ENCODE data around the gene EXOSC9.
A peak's percentile ranks its signal among the peaks of the same experiment; 100 is the strongest.

Gene EXOSC9

DNA sequence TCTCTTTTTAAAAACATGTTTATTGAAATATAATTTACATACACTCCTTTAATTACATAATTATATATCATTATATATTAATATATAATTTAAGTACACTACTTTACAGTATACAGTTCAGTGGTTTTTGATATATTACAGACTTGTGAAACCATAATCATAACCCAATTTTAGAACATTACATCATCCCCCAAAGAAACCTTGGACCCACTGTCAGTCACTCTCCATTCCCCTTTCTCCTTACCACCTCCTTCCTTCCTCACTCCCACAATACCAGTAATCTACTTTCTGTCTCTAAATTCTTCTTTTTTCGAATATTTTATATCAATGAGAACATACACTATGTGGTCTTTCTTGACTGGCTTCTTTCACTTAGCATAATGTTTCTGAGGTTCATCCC, 17.9 kb upstream of the EXOSC9 start:
- Mint-ChIP-seq H3K4me3 (no peak overlapping the region), H3K4me1 (no peaks in the 10 kb centered on the region), H3K27ac (no peak overlapping the region), H3K27me3 (peaks cover 32% of the 10 kb centered on the region), H3K9me3 (no peaks in the 10 kb centered on the region), H3K36me3 (no peaks in the 10 kb centered on the region)

DNA sequence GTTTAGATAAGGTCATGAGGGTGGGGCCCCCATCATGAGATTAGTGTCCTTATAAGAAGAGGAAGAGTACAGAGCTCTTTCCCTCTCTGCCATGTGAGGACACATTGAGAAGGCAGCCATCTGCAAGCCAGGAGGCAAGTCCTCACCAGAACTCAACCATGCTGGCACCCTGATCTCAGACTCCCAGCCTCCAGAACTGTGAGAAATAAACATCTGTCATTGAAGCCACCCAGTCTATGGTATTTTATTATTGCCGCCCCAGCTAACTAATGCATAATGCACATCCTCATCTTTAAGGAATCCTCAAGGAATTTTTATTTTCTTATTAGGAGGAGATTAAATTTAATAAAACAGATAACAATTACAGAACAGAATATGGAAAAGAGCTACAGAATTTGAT, 16.7 kb upstream of the EXOSC9 start:
- Mint-ChIP-seq H3K9me3 (no peaks in the 10 kb centered on the region), H3K27me3 (peaks cover 38% of the 10 kb centered on the region), H3K36me3 (no peaks in the 10 kb centered on the region), H3K4me1 (no peaks in the 10 kb centered on the region), H3K27ac (no peak overlapping the region), H3K4me3 (no peak overlapping the region)

DNA sequence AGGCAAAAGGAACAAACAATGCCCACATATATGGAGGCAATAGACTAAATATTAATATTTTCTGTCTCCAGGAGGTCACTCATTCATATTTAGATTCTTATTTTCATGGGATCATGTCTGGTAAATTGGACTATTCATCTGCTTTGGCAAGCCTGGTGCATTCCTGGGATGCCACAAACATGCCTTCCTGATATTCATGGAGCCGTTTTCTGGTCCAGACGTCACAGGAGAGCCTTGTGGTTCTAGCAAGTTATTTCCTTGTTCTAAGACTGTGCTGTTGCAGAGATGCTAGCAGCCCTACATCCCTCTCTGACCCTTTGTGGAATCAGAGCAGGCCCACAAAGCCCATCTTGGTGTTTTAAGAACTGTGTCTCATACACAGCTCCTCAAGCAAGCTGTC, 16.1 kb upstream of the EXOSC9 start:
- Mint-ChIP-seq H3K27me3 (peaks cover 38% of the 10 kb centered on the region), H3K9me3 (no peaks in the 10 kb centered on the region), H3K27ac (no peak overlapping the region), H3K4me3 (no peak overlapping the region), H3K36me3 (no peaks in the 10 kb centered on the region), H3K4me1 (no peaks in the 10 kb centered on the region)

DNA sequence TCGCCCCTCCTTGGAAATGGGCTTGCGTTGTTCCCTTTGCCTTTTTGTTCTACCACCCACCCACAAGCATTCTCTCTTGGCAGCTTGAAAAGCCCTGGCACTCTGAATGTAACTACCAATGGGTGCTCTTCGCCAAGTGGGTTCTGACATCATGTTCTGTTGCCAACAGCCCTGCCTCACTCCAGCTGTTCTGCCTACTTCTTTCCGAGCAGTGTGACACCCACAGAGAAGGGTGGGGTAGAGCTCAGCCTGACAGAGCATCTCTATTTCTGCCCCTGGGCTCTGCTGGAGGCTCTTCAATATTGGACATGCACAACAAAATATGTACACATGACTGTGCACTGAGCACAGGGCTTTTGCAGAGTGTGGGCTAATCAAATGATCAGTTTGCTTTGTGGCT, 15.6 kb upstream of the EXOSC9 start:
- no peaks in the 10 kb centered on the region for H3K36me3 Mint-ChIP-seq
- H3K9me3 Mint-ChIP-seq, result no peaks in the 10 kb centered on the region
- peaks cover 38% of the 10 kb centered on the region for H3K27me3 Mint-ChIP-seq
- H3K27ac Mint-ChIP-seq, result no peak overlapping the region
- H3K4me1 Mint-ChIP-seq, result no peaks in the 10 kb centered on the region
- H3K4me3 Mint-ChIP-seq, result no peak overlapping the region

DNA sequence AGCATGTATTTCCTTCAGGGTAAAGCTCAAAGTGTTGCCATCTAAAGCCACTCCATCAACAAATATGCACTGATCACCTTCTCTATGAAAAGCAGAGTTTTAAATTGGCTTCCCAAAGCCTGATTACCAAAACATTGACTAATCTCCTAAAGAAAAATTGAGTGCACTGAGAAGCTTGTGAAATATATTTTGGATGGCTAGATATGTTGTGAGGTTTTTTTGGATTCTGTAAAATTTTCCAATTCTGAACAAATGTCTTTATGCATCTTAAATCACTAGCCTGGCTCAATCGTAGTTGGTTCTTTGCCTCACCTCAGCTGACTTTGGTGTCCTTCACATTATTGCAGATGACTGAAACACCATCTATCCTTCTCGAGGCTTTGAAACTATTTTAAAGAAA, 14.9 kb upstream of the EXOSC9 start:
- H3K4me1 Mint-ChIP-seq, result no peaks in the 10 kb centered on the region
- no peaks in the 10 kb centered on the region for H3K9me3 Mint-ChIP-seq
- H3K36me3 Mint-ChIP-seq, result no peaks in the 10 kb centered on the region
- no peak overlapping the region for H3K27ac Mint-ChIP-seq
- peaks cover 38% of the 10 kb centered on the region for H3K27me3 Mint-ChIP-seq
- no peak overlapping the region for H3K4me3 Mint-ChIP-seq

DNA sequence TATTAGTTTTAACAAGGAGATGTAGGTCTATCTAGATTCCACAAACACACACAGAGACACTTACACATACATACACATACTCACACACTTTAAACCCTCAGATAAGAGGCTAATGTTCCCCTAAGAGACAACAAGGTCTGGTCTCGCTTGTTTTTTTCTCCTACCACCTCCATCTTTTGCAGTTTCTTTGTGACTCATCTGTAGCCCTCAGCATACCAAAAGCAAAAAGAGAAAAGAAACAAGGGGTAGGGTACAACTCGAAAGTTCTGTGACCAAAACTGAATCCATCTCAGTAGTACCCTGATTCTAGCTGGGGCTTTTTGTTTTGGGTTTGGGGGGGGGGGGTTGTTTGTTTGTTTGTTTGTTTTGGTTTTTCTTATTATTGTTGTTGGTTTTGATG, 12.2 kb upstream of the EXOSC9 start:
- Mint-ChIP-seq H3K27me3 (peaks cover 25% of the 10 kb centered on the region), H3K9me3 (no peaks in the 10 kb centered on the region), H3K36me3 (no peaks in the 10 kb centered on the region), H3K4me3 (no peak overlapping the region), H3K4me1 (no peaks in the 10 kb centered on the region), H3K27ac (no peak overlapping the region)

DNA sequence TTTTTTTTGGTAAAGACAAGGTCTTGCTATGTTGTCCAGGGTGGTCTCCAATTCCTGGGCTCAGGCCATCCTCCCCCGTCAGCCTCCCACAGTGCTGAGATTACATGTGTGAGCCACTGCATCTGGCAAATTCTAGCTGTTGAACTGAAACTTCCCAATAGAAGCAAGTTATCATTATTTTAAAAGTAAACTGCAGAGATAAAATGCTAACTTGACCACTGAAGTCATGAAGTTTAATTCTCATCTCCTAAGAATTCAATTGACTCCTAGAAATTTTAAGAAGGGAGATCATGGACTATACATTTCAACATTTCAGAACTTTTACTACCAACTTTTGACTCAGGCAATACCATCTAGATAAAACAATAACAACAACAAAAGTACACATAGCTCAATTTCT, 11.7 kb upstream of the EXOSC9 start:
- no peaks in the 10 kb centered on the region for H3K4me1 Mint-ChIP-seq
- H3K36me3 Mint-ChIP-seq, result no peaks in the 10 kb centered on the region
- no peak overlapping the region for H3K4me3 Mint-ChIP-seq
- H3K27me3 Mint-ChIP-seq, result peaks cover 22% of the 10 kb centered on the region
- no peaks in the 10 kb centered on the region for H3K9me3 Mint-ChIP-seq
- H3K27ac Mint-ChIP-seq, result no peak overlapping the region

DNA sequence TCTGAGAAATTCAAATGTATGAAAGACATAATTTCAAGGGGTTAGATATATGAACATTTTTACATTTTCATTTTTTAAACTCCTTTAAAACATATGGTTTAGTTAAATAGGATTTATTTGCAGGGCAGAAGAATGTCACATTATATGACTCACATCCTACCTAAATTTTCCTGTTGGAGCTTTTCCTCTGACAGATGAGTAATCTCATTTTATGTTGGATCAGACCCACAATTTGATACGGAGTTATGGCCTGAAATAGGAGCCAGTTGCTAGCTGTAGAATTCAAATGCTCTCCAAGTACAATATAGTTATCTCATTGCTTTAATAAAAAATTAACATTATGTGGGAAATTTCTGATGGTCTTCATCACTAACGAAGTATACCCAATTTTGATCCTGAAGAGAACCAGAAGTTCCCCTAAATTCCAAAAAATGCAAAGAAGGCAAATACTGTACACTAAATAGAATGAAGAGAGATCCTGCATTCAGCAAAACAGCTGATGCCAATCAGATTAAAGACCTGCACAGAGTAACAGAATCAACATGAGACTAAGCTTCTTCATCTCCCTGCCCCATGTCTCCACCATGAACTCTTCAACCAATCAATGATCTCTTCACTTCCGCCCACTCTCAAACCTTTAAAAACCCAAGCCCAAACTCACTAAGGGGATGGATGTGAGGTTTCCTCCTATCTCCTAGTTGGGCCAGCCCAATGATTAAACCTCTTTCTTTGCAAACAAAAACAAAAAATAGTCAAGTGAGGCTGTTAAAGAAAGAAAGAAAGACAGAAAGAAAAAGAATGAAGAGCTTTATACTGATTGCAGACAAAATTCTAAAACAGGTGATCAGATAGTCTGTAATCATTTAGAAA, 10.9 kb upstream of the EXOSC9 start:
- no peak overlapping the region for H3K4me3 Mint-ChIP-seq
- H3K4me1 Mint-ChIP-seq, result no peaks in the 10 kb centered on the region
- H3K9me3 Mint-ChIP-seq, result no peaks in the 10 kb centered on the region
- H3K27me3 Mint-ChIP-seq, result peaks cover 18% of the 10 kb centered on the region
- no peaks in the 10 kb centered on the region for H3K36me3 Mint-ChIP-seq
- no peak overlapping the region for H3K27ac Mint-ChIP-seq

DNA sequence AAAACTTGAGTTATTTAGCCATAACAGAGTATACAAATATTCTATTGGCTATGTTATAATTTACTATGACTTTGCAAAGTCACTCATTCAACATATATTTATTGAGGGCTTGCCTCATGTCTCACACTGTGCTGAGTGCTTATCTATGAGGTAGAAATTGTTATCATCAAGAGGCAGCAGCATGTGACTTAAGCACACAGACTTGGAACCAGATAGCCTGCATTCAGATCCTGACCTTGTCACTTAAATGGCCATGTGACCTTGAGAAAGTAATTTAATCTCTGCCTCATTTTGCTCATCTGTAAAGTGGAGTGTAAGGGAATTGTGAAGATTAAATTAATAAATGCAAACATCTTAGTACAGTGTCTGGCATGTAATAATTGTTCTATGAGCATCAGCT, 10.1 kb upstream of the EXOSC9 start:
- peaks cover 4% of the 10 kb centered on the region for H3K4me1 Mint-ChIP-seq
- H3K27me3 Mint-ChIP-seq, result peaks cover 15% of the 10 kb centered on the region
- H3K36me3 Mint-ChIP-seq, result no peaks in the 10 kb centered on the region
- no peak overlapping the region for H3K27ac Mint-ChIP-seq
- H3K4me3 Mint-ChIP-seq, result no peak overlapping the region
- H3K9me3 Mint-ChIP-seq, result no peaks in the 10 kb centered on the region

DNA sequence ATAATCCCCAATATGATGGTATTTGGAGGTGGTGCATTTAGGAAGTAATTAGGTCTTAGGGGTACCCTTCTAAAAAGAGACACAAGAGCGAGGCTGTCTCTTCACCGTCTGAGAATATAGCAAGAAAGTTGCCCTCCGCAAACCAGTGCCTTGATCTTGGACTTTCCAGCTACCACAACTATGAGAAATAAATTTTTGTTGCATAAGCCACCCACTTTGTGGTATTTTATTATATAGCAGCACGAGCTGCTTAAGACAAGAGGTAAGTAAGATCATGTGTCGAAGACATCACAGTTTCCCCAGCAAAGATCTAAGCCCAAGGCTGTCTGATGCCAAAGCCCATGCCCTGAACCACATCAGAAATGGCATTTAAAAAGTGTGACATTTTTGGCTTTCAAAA, 9.6 kb upstream of the EXOSC9 start:
- H3K36me3 Mint-ChIP-seq, result no peaks in the 10 kb centered on the region
- H3K27ac Mint-ChIP-seq, result no peak overlapping the region
- no peaks in the 10 kb centered on the region for H3K9me3 Mint-ChIP-seq
- H3K4me3 Mint-ChIP-seq, result no peak overlapping the region
- H3K27me3 Mint-ChIP-seq, result peaks cover 13% of the 10 kb centered on the region
- peaks cover 4% of the 10 kb centered on the region for H3K4me1 Mint-ChIP-seq

DNA sequence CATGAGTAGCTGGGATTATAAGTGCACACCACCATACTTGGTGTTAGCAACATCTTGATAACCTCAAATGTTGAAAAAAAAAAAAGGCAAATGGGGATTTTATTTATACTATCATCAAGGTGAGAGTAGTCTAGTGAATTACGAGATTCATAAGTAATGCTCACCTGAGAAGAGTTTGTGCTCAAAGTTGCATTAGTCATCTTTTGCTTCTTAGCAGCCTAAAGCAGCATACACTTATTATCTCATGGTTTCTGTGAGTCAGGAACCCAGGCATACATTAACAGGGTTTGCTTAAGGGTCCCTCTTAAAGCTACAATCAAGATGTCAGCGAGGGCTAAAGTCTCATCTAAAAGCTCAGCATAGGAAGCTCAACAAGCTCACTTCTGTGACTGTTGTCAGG, 8.2 kb upstream of the EXOSC9 start:
- Mint-ChIP-seq H3K27ac (no peak overlapping the region), H3K4me3 (no peak overlapping the region), H3K27me3 (peaks cover 10% of the 10 kb centered on the region), H3K4me1 (peaks cover 4% of the 10 kb centered on the region), H3K9me3 (no peaks in the 10 kb centered on the region), H3K36me3 (no peaks in the 10 kb centered on the region)

DNA sequence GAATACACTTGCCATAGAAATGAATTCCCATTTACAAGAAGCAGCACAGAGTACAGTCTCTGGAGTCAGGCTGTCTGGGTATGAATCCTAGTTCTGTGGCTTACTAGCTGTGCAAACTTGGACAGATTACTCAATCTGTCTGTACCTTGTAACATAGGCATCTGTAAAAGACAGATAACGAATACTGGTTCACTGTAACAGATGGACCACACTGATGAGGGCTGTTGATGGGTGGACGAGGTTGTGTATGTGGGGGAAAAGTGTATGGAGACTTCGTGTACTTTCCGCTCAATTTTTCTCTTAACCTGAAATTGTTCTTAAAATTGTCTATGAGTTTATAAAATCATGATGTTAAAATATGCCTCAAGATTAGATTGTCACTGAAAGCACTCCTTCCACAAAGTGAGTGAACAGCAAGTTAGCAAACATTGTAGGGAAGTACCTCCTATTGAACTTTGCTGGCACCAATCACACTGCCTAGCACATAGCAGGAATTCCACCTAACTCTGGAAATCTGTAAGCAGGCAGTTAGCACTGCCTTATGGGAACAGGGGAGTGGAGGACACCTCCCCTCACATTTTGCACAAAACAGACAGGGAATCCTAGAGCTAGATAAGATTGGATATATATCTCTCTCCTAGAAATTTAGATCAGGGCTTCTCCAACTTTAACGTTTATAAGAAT, 6.5 kb upstream of the EXOSC9 start:
- H3K36me3 Mint-ChIP-seq, result no peaks in the 10 kb centered on the region
- peaks cover 13% of the 10 kb centered on the region for H3K4me1 Mint-ChIP-seq
- no peak overlapping the region for H3K4me3 Mint-ChIP-seq
- peaks cover 1% of the 10 kb centered on the region for H3K27me3 Mint-ChIP-seq
- no peak overlapping the region for H3K27ac Mint-ChIP-seq
- H3K9me3 Mint-ChIP-seq, result no peaks in the 10 kb centered on the region

DNA sequence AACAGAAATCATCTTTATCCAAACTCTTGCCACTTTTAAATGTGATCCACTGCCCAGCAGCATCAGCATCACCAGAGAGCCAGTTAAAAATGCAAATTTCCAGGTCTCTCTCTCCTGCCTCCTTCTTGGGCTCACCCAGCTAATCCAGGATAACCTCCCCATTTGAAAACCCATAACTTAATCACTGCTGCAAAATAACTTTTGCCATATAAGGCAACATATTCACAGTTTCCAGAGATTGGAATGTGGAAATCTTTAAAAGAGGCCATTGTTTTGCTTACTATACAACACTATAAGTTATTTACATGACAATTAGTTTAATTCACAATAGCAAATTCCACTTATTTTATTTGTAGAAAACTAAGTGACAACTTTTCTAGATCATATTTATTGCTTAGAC, 4.8 kb upstream of the EXOSC9 start:
- Mint-ChIP-seq H3K9me3 (no peaks in the 10 kb centered on the region), H3K27ac (peak overlapping the region; percentile 24), H3K4me1 (peaks cover 28% of the 10 kb centered on the region), H3K36me3 (no peaks in the 10 kb centered on the region), H3K4me3 (no peak overlapping the region), H3K27me3 (peaks cover 1% of the 10 kb centered on the region)

DNA sequence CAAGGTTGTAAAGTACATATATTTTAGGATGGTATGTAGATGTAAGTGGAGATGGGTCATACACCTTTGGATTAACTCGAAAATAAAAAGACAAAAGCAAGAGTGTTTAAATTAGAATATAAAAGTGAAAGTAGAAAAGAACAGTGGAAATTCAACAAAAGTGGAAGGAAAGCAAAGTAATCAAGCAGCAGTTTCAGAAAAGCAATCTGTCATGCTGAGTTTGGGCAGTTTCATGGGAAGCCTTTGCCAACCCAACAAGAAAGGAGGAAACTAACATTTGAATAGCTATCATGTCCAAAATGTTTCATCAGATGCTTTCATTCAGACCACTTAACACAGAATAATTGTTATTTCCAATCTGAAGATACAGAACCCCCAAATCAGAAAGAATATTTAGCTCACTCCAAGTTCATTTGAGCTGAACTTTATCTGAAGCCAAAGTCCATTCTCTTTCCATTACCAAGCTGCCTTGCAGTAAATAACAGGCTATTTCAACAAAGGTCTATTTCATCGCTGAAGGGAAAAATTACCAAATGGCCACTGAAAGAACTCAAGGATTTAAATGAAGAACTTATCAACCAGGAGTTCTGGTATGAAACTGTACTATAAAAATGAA, 1.8 kb upstream of the EXOSC9 start:
- H3K27ac Mint-ChIP-seq, result peak overlapping the region; percentile 100
- peaks cover 43% of the 10 kb centered on the region for H3K4me1 Mint-ChIP-seq
- peaks cover 4% of the 10 kb centered on the region for H3K36me3 Mint-ChIP-seq
- no peaks in the 10 kb centered on the region for H3K9me3 Mint-ChIP-seq
- peak overlapping the region; percentile 95 for H3K4me3 Mint-ChIP-seq
- peaks cover 1% of the 10 kb centered on the region for H3K27me3 Mint-ChIP-seq

DNA sequence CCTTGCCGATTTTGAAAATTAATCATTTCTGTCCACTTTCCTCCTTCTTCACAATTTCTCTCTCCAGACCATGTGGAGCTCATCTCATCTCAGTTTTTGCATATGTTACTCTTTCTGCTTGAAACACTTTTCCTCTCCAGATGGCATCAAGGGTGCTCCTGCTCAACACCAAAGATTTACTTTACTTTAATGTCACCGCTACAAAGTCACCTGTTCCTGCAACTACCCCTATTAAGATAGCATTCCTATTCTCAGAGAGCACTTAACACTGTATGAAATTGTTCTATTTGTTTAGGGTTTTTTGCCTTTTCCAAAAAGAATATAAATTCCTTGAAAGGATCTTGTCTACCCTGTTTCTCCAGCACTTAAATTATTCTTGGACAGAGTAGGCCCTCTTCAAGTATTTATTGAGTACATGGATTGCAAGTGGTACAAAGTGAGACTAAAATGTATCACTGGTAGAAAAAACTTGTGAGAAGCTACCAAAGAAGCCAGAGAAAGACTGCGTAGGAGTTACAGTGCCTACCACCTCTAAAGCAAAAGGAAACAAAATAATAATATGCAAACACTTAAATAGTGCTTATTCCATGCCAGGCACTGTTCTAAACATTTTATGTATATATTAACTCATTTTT, 1.1 kb upstream of the EXOSC9 start:
- H3K27ac Mint-ChIP-seq, result peak overlapping the region; percentile 100
- no peaks in the 10 kb centered on the region for H3K9me3 Mint-ChIP-seq
- H3K4me3 Mint-ChIP-seq, result peak overlapping the region; percentile 95
- H3K4me1 Mint-ChIP-seq, result peaks cover 48% of the 10 kb centered on the region
- H3K27me3 Mint-ChIP-seq, result peaks cover 1% of the 10 kb centered on the region
- H3K36me3 Mint-ChIP-seq, result peaks cover 4% of the 10 kb centered on the region

DNA sequence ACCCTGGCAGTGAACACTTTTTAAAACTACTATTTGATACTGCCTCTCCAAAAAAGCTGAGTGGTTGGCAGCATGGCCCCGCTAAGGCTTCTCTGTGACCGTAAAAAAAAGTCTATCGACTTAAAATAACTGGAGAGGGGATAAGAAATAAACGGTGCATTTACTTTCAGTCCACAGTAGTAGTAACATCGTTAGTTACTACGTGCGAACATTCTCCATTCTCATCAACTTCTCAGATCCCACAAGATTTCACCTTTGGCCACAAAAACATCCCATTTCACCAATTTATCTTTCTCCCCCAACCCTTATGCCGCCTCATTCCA, 524 bp upstream of the EXOSC9 start:
- Mint-ChIP-seq H3K27ac (peak overlapping the region; percentile 100), H3K27me3 (no peaks in the 10 kb centered on the region), H3K4me3 (peak overlapping the region; percentile 95), H3K9me3 (no peaks in the 10 kb centered on the region), H3K4me1 (peaks cover 49% of the 10 kb centered on the region), H3K36me3 (peaks cover 6% of the 10 kb centered on the region)

Data from activated naive CD4-positive, alpha-beta T cell treated with anti-CD3 and anti-CD28 coated beads, Interleukin-2, amount 50 U/mL, for 24 hours (primary cell).